Chondrocyte (in vitro differentiated cells): ENCODE results near the gene FADS6. TPM values are rescaled to one million over a fixed set of nuclear protein-coding genes. Genes with fewer than 3 reads are reported as not detected.

Experiments
- DNase-seq: peaks from one replicate; pipeline ENCODE4 v3.0.0; 2021; ENCODE audit warnings: mixed read lengths, low spot score
- H3K27ac Mint-ChIP-seq: one replicate; pipeline ENCODE4 v1.8.0; 2021; ENCODE audit warnings: mild to moderate bottlenecking, moderate library complexity, mixed read lengths; ENCODE audit not compliant: unreplicated experiment
- H3K27me3 Mint-ChIP-seq: 2 replicates; pipeline ENCODE4 v1.8.0; 2021; ENCODE audit warnings: low read depth, mixed read lengths
- H3K36me3 Mint-ChIP-seq: 2 replicates; pipeline ENCODE4 v1.8.0; 2021; ENCODE audit warnings: low read depth, mixed read lengths
- H3K4me1 Mint-ChIP-seq: 2 replicates; pipeline ENCODE4 v1.8.0; 2021; ENCODE audit warnings: low read depth, mild to moderate bottlenecking, mixed read lengths
- H3K4me3 Mint-ChIP-seq: one replicate; pipeline ENCODE4 v1.8.0; 2021; ENCODE audit warnings: mild to moderate bottlenecking, moderate library complexity, mixed read lengths; ENCODE audit not compliant: unreplicated experiment
- H3K9me3 Mint-ChIP-seq: 2 replicates; pipeline ENCODE4 v1.8.0; 2021; ENCODE audit warnings: low read depth, mixed read lengths
- total RNA-seq: library from RNA; stranded (reverse); gene quantifications from 3 replicates; pipeline ENCODE4 v1.2.1, GENCODE V29; 2021
- TF ChIP-seq, protein P1 (sequence below): fragments of 200-600 bp; sonication (generic); IDR thresholded peaks from 2 replicates; pipeline ENCODE4 v1.5.0; 2021; ENCODE audit warnings: antibody characterized with exemption, mild to moderate bottlenecking, moderate library complexity

Gene FADS6
- total RNA-seq, 1 donor from 2014 or later: not detected

- H3K9me3 Mint-ChIP-seq: no peaks in the 10 kb centered on the region
- peaks cover 5% of the 10 kb centered on the region for H3K36me3 Mint-ChIP-seq
- H3K27ac Mint-ChIP-seq: no peak overlapping the region
- TF ChIP-seq, protein P1, sequence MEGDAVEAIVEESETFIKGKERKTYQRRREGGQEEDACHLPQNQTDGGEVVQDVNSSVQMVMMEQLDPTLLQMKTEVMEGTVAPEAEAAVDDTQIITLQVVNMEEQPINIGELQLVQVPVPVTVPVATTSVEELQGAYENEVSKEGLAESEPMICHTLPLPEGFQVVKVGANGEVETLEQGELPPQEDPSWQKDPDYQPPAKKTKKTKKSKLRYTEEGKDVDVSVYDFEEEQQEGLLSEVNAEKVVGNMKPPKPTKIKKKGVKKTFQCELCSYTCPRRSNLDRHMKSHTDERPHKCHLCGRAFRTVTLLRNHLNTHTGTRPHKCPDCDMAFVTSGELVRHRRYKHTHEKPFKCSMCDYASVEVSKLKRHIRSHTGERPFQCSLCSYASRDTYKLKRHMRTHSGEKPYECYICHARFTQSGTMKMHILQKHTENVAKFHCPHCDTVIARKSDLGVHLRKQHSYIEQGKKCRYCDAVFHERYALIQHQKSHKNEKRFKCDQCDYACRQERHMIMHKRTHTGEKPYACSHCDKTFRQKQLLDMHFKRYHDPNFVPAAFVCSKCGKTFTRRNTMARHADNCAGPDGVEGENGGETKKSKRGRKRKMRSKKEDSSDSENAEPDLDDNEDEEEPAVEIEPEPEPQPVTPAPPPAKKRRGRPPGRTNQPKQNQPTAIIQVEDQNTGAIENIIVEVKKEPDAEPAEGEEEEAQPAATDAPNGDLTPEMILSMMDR: no peak
- H3K4me1 Mint-ChIP-seq: peaks cover 18% of the 10 kb centered on the region
- DNase-seq: no peak
- no peak overlapping the region for H3K4me3 Mint-ChIP-seq
- peaks cover 67% of the 10 kb centered on the region for H3K27me3 Mint-ChIP-seq
Measured at GRCh38 chr17:74857191-74857590, 36.2 kb downstream of the FADS6 start.

DNA sequence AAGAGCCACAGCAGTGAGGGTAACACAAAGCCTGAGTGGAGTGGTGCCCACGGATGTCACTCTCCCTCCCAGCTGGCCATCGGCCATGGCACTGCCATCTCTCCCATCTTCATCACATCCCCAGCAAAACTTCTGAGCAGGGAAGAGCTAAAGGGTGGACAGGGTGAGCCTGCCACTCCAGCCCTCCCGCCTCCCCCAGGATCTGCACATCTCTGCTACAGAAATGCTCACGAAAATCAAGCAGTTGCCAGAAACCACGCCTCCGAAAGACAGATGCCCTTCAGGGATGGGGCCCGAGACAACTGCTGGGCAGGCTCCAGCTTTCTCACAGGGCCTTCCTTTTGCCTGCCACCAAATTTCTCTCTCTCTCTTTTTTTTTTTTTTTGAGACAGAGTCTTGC lies 37.3 kb downstream of the FADS6 start:
- H3K36me3 Mint-ChIP-seq: peaks cover 5% of the 10 kb centered on the region
- peaks cover 13% of the 10 kb centered on the region for H3K4me1 Mint-ChIP-seq
- H3K27me3 Mint-ChIP-seq: peaks cover 66% of the 10 kb centered on the region

GRCh38 chr17:74855323-74855722 lies 38.1 kb downstream of the FADS6 start:
- no peak overlapping the region for H3K4me3 Mint-ChIP-seq
- no peaks in the 10 kb centered on the region for H3K9me3 Mint-ChIP-seq
- H3K27me3 Mint-ChIP-seq: peaks cover 70% of the 10 kb centered on the region
- no peak overlapping the region for H3K27ac Mint-ChIP-seq
- peaks cover 5% of the 10 kb centered on the region for H3K36me3 Mint-ChIP-seq
- peaks cover 10% of the 10 kb centered on the region for H3K4me1 Mint-ChIP-seq
- TF ChIP-seq, protein P1: no peak
- DNase-seq: no peak

More for the DNA sequence above, 37.3 kb downstream of the FADS6 start:
- Mint-ChIP-seq H3K4me3 (no peak overlapping the region), H3K9me3 (no peaks in the 10 kb centered on the region), H3K27ac (no peak overlapping the region)
- DNase-seq: no peak
- TF ChIP-seq, protein P1: no peak

- no peak for DNase-seq
- H3K4me3 Mint-ChIP-seq: no peak overlapping the region
- H3K9me3 Mint-ChIP-seq: no peaks in the 10 kb centered on the region
- peaks cover 68% of the 10 kb centered on the region for H3K27me3 Mint-ChIP-seq
- H3K27ac Mint-ChIP-seq: no peak overlapping the region
- peaks cover 8% of the 10 kb centered on the region for H3K4me1 Mint-ChIP-seq
- TF ChIP-seq, protein P1: no peak
- H3K36me3 Mint-ChIP-seq: peaks cover 5% of the 10 kb centered on the region
Measured at GRCh38 chr17:74854792-74855191, 38.6 kb downstream of the FADS6 start.

GRCh38 chr17:74853669-74854068 lies 39.8 kb downstream of the FADS6 start:
- no peaks in the 10 kb centered on the region for H3K9me3 Mint-ChIP-seq
- no peak overlapping the region for H3K27ac Mint-ChIP-seq
- H3K4me1 Mint-ChIP-seq: peaks cover 5% of the 10 kb centered on the region
- H3K4me3 Mint-ChIP-seq: no peak overlapping the region
- H3K36me3 Mint-ChIP-seq: peaks cover 4% of the 10 kb centered on the region
- TF ChIP-seq, protein P1: no peak
- peaks cover 69% of the 10 kb centered on the region for H3K27me3 Mint-ChIP-seq
- DNase-seq: no peak
